PC-9 (cell line): ENCODE results near the gene PTGER2.

ENCODE experiments used
- EZH2 ChIP-seq: fragments of 200-600 bp; sonication (generic); IDR thresholded peaks from 2 replicates; pipeline ENCODE4 v1.8.0; 2017; ENCODE audit warnings: antibody characterized with exemption, low read depth
- TF ChIP-seq, protein P1 (sequence below): fragments of 200-600 bp; sonication (generic); conservative IDR thresholded peaks from 2 replicates; pipeline ENCODE4 v1.6.1; 2017; ENCODE audit warnings: mixed run types, antibody characterized with exemption, mild to moderate bottlenecking, moderate library complexity

DNA sequence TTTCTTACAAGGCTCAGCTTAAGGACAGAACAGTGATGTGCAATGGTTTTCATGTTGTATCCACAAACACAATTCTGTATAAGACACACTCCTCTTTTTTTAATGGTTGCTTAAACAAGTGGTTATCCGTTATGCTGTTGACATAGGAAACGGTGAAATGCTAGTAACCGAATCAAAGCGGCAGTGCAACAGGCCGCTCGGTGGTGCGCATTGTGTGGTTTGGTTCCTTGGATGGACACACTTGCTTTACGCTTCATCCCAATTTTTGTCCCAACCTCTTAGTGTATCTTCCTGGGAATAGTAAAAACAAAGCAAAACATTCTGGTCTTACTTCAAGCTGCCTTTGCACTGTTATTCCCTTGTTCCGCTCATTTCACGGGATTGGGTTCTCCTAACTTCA is 650 bp upstream of the PTGER2 start:
- TF ChIP-seq, protein P1, sequence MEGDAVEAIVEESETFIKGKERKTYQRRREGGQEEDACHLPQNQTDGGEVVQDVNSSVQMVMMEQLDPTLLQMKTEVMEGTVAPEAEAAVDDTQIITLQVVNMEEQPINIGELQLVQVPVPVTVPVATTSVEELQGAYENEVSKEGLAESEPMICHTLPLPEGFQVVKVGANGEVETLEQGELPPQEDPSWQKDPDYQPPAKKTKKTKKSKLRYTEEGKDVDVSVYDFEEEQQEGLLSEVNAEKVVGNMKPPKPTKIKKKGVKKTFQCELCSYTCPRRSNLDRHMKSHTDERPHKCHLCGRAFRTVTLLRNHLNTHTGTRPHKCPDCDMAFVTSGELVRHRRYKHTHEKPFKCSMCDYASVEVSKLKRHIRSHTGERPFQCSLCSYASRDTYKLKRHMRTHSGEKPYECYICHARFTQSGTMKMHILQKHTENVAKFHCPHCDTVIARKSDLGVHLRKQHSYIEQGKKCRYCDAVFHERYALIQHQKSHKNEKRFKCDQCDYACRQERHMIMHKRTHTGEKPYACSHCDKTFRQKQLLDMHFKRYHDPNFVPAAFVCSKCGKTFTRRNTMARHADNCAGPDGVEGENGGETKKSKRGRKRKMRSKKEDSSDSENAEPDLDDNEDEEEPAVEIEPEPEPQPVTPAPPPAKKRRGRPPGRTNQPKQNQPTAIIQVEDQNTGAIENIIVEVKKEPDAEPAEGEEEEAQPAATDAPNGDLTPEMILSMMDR, result no peak
- no peak for TF ChIP-seq EZH2
